C4-2B (cell line): ENCODE measurements around the gene SMIM17.

Experiments used
- CTCF ChIP-seq: fragments of 450-650 bp; conservative IDR thresholded peaks from 2 replicates; pipeline ENCODE4 v1.5.1; 2017; ENCODE audit warnings: mild to moderate bottlenecking
- ZFX ChIP-seq: fragments of 450-650 bp; IDR thresholded peaks from 2 replicates; pipeline ENCODE4 v1.6.1; 2017

GRCh38 chr19:56664511-56664910, 21.6 kb downstream of the SMIM17 start:
- TF ChIP-seq CTCF: no peak
- TF ChIP-seq ZFX: no peak
